Neural crest cell (in vitro differentiated cells): ENCODE measurements around the gene SNX9. TPM values are rescaled to one million over a fixed set of nuclear protein-coding genes. Genes with fewer than 3 reads are reported as not detected.
A peak's percentile ranks its signal among the peaks of the same experiment; 100 is the strongest.

Source experiments
- DNase-seq: peaks from one replicate; pipeline ENCODE4 v3.0.0; 2021; ENCODE audit warnings: low read depth, mixed read lengths, low spot score
- H3K27ac Mint-ChIP-seq: one replicate; pipeline ENCODE4 v1.8.0; 2021; ENCODE audit warnings: mild to moderate bottlenecking, mixed read lengths; ENCODE audit not compliant: unreplicated experiment
- H3K27me3 Mint-ChIP-seq: 2 replicates; pipeline ENCODE4 v1.8.0; 2021; ENCODE audit warnings: low read depth, mild to moderate bottlenecking, mixed read lengths
- H3K36me3 Mint-ChIP-seq: 2 replicates; pipeline ENCODE4 v1.8.0; 2021; ENCODE audit warnings: low read depth, mild to moderate bottlenecking, mixed read lengths
- H3K4me1 Mint-ChIP-seq: 2 replicates; pipeline ENCODE4 v1.8.0; 2021; ENCODE audit warnings: mixed read lengths
- H3K4me3 Mint-ChIP-seq: one replicate; pipeline ENCODE4 v1.8.0; 2021; ENCODE audit warnings: mild to moderate bottlenecking, mixed read lengths
- H3K9me3 Mint-ChIP-seq: 2 replicates; pipeline ENCODE4 v1.8.0; 2021; ENCODE audit warnings: mixed read lengths
- total RNA-seq: library from RNA; stranded (reverse); gene quantifications from 2 replicates; pipeline ENCODE4 v1.2.1, GENCODE V29; 2021
- TF ChIP-seq, protein P1 (sequence below): fragments of 200-600 bp; sonication (generic); conservative IDR thresholded peaks from 2 replicates; pipeline ENCODE4 v1.5.0; 2021; ENCODE audit warnings: antibody characterized with exemption, mild to moderate bottlenecking

Gene SNX9
- total RNA-seq, 1 donor from 2014 or later = 18.1 TPM

DNA sequence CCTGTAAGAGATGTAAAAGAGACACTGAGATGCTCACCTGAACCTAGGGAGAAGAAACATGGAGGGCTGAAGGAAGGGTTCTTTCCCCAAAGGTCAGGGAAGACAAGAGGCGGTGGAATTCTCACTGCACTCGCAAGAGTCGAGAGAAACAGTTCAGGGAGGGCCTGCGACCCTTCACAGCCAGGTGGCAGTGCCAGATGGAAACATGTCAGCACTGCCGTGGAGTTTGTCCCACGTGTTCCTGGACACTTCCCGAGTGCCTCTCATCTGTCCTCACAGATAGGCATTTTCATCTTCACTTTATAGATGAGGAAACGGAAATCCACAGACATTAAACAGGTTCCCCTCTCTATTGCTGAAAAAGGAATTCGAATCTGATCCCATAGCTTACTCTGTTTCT, 88.2 kb downstream of the SNX9 start:
- Mint-ChIP-seq H3K4me1 (peaks cover 3% of the 10 kb centered on the region), H3K27ac (peak overlapping the region; percentile 54), H3K4me3 (no peak overlapping the region), H3K36me3 (peaks cover 33% of the 10 kb centered on the region), H3K9me3 (peaks cover under 1% of the 10 kb centered on the region), H3K27me3 (no peaks in the 10 kb centered on the region)
- TF ChIP-seq, protein P1, sequence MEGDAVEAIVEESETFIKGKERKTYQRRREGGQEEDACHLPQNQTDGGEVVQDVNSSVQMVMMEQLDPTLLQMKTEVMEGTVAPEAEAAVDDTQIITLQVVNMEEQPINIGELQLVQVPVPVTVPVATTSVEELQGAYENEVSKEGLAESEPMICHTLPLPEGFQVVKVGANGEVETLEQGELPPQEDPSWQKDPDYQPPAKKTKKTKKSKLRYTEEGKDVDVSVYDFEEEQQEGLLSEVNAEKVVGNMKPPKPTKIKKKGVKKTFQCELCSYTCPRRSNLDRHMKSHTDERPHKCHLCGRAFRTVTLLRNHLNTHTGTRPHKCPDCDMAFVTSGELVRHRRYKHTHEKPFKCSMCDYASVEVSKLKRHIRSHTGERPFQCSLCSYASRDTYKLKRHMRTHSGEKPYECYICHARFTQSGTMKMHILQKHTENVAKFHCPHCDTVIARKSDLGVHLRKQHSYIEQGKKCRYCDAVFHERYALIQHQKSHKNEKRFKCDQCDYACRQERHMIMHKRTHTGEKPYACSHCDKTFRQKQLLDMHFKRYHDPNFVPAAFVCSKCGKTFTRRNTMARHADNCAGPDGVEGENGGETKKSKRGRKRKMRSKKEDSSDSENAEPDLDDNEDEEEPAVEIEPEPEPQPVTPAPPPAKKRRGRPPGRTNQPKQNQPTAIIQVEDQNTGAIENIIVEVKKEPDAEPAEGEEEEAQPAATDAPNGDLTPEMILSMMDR = no peak
- no peak for DNase-seq

DNA sequence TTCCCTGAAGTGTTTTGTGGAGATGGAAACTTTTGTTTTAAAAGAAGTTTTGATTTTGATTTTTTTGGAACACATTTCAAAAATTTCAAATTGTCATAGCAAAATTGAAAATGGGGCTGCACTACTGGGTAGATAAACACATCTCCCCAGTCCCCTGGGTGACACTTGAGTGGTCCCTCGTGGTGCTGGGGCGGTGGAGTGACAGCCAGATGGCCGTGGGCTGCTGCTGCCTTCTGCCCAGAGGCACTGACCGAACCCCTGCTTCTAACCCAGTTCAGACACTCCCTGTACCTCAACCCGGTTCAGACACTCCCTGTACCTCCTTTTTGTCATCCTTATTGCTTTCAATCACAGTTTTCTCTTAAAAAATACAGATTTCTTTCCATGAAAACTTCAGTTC, 88.7 kb downstream of the SNX9 start:
- H3K4me3 Mint-ChIP-seq = no peak overlapping the region
- H3K27me3 Mint-ChIP-seq = no peaks in the 10 kb centered on the region
- peaks cover 4% of the 10 kb centered on the region for H3K9me3 Mint-ChIP-seq
- H3K27ac Mint-ChIP-seq = no peak overlapping the region
- H3K4me1 Mint-ChIP-seq = peaks cover 3% of the 10 kb centered on the region
- no peak for DNase-seq
- TF ChIP-seq, protein P1 = no peak
- peaks cover 38% of the 10 kb centered on the region for H3K36me3 Mint-ChIP-seq

DNA sequence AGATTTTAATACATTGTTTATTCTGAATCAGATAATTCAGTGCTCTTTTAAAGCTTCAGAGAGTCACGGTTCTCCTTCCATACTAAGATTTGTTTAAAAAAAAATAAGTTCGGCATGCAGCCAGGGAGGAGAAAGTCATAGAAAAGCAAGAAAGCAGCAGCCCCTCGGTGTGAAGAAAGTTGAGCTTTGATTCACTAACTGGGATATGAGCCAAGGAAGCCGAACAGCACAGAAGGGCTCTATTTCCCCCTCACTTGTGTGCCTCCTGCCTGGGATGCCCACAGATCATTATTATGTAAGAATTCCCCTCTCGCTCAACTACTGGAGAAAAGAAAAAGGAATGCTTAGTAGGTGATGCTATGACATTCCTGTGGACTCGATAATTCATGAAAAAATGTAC, 89.3 kb downstream of the SNX9 start:
- Mint-ChIP-seq H3K36me3 (peaks cover 39% of the 10 kb centered on the region), H3K9me3 (peaks cover 5% of the 10 kb centered on the region), H3K4me1 (peaks cover 3% of the 10 kb centered on the region), H3K27ac (no peak overlapping the region), H3K4me3 (no peak overlapping the region), H3K27me3 (no peaks in the 10 kb centered on the region)
- DNase-seq = no peak
- TF ChIP-seq, protein P1 = no peak

DNA sequence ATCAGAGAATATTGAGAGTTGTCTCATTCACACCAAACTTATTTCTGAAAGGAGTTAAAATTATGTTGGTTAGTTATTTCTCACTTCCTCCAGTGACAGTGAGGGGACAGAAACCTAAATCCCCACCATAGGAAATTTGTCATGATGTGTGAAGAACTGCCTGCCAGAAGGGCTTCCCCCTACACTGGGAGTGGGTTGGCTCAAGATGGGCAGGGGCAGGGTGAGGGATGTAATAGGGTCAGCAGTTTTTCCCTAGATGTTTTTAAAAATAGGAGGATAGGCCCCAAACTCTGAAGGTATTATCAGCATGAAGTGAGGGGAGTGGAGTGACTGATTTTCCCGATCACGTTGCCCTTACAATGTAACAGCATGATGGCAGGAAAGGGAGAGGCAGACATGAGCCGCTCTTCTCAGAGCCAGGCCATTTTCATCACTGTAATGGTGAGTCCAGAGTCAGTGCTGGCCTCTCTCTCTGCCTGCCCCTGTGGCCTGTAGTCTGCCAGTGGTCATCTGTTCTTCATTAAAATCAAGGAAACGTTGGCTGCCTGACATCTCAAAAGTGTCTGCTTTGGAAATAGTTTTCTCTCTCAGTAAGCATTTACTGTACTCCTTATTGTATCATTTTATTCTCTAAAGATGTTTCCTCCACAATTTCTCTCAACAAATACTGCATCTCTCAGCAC, 98.8 kb downstream of the SNX9 start:
- H3K9me3 Mint-ChIP-seq = peaks cover 5% of the 10 kb centered on the region
- H3K27ac Mint-ChIP-seq = no peak overlapping the region
- H3K4me1 Mint-ChIP-seq = no peaks in the 10 kb centered on the region
- TF ChIP-seq, protein P1 = no peak
- no peak overlapping the region for H3K4me3 Mint-ChIP-seq
- no peaks in the 10 kb centered on the region for H3K27me3 Mint-ChIP-seq
- DNase-seq = no peak
- H3K36me3 Mint-ChIP-seq = peaks cover 36% of the 10 kb centered on the region

DNA sequence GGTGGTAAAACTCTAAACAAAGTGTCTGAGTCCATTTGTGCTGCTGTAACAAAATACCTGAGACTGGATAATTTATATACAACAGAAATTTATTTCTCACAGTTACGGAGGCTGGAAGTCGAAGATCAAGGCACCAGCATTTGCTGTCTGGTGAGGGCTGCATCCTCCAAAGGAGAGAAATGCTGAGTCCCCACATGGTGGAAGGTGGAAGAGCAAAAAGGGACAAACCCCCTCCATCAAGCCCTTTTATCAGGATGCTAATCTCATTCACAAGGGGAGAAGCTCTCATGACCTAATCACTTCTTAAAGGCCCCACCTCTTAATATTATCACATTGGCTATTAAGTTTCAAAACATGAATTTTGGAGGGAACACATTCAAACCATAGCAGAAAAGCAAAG, 102.7 kb downstream of the SNX9 start:
- no peaks in the 10 kb centered on the region for H3K9me3 Mint-ChIP-seq
- no peak overlapping the region for H3K4me3 Mint-ChIP-seq
- peaks cover 9% of the 10 kb centered on the region for H3K4me1 Mint-ChIP-seq
- no peak for DNase-seq
- H3K27me3 Mint-ChIP-seq = no peaks in the 10 kb centered on the region
- H3K36me3 Mint-ChIP-seq = peaks cover 14% of the 10 kb centered on the region
- TF ChIP-seq, protein P1 = no peak
- H3K27ac Mint-ChIP-seq = no peak overlapping the region
